GM10266 (cell line): ENCODE results near the gene GAL3ST2.

Source experiments
- DNase-seq: peaks from one replicate; pipeline ENCODE4 v3.0.0; 2012; ENCODE audit errors: extremely low spot score
- TF ChIP-seq, protein P1 (sequence below): IDR thresholded peaks from 2 replicates; pipeline ENCODE4 v1.5.1; 2012; ENCODE audit warnings: mild to moderate bottlenecking, low read depth; ENCODE audit not compliant: control insufficient read depth, insufficient read depth; ENCODE audit errors: missing control alignments

Gene GAL3ST2

DNA sequence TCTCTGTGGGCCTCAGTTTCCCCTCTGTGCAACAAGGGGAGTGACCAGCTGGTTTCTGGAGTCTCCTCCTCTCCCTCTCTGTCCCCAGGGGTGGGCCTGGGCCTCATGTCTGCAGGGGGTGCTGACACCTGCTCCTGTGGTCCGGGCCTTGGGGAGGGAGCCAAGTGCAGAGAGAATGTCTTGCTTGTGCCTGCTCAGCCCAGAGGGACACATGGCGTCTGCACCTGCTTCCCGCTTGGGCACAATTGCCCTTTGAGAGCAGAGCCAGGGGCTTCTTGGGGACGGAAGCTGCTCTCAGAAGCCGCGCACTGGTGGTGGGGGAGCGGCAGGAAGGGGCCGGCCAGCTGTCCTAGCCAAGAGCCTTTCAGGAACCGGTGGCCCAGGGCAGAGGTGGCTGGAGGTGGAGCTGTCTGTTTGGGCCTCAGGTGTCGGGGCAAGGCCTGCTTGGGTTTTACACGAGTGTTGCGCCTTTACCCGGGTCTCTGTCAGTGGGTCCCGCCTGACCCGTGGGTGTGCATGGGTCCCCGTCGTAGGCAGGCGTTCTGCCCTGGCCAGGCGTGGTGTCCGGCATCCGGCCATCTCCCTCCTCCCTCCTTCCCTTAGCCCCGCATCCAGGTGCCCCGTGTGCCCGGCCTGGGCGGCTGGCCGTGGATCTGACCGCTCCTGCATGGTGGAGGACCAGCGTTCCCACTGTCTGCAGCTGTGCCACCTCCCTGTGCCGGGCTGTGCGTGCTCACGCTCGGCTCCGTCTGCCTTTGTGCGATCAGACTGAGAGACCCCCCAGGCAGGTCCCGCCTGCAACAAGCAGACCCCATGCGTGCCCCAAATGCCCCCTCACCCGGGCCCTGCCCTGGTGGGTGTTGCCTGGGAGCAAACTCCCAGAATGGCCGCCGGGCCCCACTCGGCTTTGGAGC is 36.4 kb downstream of the GAL3ST2 start:
- DNase-seq, result peak; percentile 26
- TF ChIP-seq, protein P1, sequence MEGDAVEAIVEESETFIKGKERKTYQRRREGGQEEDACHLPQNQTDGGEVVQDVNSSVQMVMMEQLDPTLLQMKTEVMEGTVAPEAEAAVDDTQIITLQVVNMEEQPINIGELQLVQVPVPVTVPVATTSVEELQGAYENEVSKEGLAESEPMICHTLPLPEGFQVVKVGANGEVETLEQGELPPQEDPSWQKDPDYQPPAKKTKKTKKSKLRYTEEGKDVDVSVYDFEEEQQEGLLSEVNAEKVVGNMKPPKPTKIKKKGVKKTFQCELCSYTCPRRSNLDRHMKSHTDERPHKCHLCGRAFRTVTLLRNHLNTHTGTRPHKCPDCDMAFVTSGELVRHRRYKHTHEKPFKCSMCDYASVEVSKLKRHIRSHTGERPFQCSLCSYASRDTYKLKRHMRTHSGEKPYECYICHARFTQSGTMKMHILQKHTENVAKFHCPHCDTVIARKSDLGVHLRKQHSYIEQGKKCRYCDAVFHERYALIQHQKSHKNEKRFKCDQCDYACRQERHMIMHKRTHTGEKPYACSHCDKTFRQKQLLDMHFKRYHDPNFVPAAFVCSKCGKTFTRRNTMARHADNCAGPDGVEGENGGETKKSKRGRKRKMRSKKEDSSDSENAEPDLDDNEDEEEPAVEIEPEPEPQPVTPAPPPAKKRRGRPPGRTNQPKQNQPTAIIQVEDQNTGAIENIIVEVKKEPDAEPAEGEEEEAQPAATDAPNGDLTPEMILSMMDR, result no peak

DNA sequence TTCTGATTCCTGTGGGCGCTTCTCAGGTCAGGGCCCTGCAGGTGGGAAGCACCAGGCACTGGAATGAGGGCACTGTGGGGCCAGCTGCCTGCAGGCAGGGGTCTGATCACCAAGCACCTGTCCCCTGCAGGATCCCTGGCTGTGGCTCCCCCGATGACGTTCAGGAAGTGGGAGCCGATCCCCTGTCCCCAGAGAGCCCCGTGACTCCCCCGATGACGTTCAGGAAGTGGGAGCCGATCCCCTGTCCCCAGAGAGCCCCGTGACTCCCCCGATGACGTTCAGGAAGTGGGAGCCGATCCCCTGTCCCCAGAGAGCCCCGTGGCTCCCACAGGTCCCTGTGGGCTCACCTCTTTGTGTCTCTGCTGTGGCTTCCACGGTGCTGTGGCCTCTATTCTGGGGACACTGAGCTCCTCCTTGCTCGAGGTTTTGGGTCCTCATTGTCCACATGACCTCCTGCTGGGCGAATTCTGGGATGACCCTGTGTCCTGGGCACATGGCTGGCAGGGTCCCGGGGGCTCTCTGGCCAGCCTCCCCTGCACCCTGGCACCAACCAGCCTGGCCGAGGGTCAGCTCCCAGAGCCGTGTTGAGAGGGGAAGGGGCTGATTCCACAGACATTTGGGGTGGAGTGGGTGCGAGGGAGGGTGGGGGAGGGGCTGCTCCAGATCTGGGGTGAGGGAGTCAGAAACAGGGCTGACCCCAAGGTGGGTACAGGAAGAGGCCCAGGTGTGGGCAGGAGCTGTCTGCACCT is 37.2 kb downstream of the GAL3ST2 start:
- TF ChIP-seq, protein P1, result no peak
- peak; percentile 58 for DNase-seq

DNA sequence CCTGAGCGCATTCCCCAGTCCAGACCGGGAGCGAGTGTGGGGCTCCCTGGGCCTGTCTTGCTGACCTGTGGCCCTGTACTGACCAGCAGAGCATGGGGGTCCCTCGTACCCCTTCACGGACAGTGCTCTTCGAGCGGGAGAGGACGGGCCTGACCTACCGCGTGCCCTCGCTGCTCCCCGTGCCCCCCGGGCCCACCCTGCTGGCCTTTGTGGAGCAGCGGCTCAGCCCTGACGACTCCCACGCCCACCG is 37.7 kb downstream of the GAL3ST2 start:
- DNase-seq, result peak; percentile 8
- TF ChIP-seq, protein P1, result no peak

DNA sequence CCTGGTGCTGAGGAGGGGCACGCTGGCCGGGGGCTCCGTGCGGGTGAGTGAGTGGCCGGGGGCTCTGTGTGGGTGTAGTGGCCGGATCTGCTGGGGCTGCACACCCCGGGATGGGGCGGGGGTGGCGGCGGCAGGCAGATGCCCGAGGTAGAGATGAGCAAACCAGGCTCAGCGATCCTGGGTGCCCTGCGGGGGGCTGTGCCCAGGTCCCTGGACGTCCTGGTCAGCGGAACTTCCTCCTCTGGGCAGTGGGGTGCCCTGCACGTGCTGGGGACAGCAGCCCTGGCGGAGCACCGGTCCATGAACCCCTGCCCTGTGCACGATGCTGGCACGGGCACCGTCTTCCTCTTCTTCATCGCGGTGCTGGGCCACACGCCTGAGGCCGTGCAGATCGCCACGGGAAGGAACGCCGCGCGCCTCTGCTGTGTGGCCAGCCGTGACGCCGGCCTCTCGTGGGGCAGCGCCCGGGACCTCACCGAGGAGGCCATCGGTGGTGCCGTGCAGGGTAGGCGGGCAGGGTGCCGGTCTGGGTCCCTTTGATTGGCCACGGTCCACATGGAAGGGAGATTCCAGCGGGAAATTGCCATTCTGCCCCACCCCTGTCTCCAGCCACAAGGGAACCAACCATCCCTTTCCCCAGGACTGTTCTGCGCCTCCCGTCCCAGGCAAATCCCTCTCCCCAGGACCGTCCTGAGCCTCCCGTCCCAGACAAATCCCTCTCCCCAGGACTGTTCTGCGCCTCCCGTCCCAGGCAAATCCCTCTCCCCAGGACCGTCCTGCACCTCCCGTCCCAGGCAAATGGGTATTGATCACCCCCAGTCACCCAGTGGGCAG is 38.2 kb downstream of the GAL3ST2 start:
- DNase-seq, result peak; percentile 41
- TF ChIP-seq, protein P1, result no peak

DNA sequence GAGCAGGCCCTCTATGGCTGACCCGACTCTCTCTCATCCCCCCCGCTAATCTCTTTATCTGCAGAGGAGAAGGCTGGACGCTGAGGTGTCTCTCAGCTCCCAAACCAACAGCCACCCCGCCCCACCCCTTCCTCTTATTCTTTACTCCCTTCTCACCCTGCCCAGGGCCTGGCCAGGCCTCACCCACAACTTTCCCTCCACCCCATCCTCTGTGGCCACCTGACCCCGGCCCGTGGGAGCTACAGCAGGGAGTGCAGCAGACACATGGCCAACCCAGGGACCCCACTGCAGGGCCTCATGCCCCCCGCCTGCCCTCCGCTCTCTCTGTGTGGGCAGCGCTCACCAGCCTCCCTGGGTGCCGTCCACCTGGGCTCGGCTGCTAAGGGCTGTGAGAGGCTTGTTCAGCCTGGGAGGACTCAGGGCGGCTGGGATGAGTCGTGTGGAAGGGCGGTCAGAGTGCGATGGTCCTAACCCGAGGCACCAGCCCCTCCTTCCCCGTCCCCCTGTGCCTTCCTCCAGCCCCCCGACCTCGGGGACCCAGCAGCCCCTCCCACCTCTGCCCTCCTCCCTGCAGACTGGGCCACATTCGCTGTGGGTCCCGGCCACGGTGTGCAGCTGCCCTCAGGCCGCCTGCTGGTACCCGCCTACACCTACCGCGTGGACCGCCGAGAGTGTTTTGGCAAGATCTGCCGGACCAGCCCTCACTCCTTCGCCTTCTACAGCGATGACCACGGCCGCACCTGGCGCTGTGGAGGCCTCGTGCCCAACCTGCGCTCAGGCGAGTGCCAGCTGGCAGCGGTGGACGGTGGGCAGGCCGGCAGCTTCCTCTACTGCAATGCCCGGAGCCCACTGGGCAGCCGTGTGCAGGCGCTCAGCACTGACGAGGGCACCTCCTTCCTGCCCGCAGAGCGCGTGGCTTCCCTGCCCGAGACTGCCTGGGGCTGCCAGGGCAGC is 39.1 kb downstream of the GAL3ST2 start:
- peak; percentile 17 for DNase-seq
- TF ChIP-seq, protein P1, result no peak

DNA sequence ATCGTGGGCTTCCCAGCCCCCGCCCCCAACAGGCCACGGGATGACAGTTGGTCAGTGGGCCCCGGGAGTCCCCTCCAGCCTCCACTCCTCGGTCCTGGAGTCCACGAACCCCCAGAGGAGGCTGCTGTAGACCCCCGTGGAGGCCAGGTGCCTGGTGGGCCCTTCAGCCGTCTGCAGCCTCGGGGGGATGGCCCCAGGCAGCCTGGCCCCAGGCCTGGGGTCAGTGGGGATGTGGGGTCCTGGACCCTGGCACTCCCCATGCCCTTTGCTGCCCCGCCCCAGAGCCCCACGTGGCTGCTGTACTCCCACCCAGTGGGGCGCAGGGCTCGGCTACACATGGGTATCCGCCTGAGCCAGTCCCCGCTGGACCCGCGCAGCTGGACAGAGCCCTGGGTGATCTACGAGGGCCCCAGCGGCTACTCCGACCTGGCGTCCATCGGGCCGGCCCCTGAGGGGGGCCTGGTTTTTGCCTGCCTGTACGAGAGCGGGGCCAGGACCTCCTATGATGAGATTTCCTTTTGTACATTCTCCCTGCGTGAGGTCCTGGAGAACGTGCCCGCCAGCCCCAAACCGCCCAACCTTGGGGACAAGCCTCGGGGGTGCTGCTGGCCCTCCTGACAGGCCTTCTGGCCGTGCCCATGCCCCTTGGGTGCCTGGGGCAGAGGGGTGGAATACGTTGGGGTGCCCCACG is 40.0 kb downstream of the GAL3ST2 start:
- DNase-seq, result peak; percentile 7
- TF ChIP-seq, protein P1, result no peak
